Stimulated activated CD8-positive, alpha-beta memory T cell treated with anti-CD3 and anti-CD28 coated beads, Interleukin-15, amount 100 ng/mL, for 24 hours (primary cell): ENCODE results near the gene MAP7.
"Not testable (repeated sequence)": the region's sequence is repeated elsewhere in the genome, so short reads cannot be mapped to it uniquely, and the experiment has no call there.

ENCODE experiments used
- DNase-seq: peaks from one replicate; pipeline ENCODE4 v3.0.0-alpha.2; 2020; ENCODE audit warnings: low read depth

Gene MAP7

GRCh38 chr6:136550330-136551071, at the start of gene MAP7:
TSS of gene MAP7 (minus strand) at chr6:136550422. CDS start at chr6:136550408, 14 bp downstream.
- peak; percentile 21 for DNase-seq

GRCh38 chr6:136599329-136600011, 49.2 kb upstream of the MAP7 start:
- no peak for DNase-seq

- DNase-seq: no peak
Observed at GRCh38 chr6:136598048-136598447, 47.8 kb upstream of the MAP7 start.

GRCh38 chr6:136594671-136595070, 44.4 kb upstream of the MAP7 start:
- DNase-seq: no peak

DNA sequence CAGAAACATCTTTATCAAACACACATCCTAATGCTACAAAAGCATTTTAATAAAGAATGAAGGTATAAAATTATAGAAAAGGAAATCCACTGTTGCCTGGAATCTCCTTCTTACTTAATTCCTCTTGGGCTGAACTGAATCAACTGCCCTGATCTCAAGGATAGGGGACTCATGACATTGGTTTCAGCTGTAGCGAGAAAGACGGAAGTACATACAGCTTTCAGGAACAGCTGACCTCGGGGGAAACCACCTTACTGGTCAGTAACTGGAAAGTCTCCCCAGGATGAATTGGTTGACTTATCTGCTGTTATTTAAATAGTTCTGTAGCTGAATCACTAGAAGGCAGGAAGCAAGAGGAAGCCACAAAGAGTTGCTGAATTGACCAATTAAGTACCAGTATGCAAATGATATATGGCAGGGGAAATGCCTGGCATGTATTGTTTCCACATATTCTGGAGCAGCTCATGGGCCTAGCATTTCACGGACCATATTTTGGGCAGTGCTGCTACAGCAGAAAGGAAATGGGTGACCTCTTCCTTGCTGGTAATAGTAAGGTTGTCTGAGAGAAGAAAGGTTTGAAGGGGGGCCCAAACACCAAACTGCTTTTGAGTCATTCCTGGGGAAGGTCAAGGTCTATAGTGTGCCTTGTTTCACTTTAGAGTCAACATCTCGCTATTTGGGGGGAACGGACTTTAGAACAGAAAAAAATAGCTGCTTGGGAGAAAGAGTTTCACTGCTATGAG, 43.7 kb upstream of the MAP7 start:
- no peak for DNase-seq

DNA sequence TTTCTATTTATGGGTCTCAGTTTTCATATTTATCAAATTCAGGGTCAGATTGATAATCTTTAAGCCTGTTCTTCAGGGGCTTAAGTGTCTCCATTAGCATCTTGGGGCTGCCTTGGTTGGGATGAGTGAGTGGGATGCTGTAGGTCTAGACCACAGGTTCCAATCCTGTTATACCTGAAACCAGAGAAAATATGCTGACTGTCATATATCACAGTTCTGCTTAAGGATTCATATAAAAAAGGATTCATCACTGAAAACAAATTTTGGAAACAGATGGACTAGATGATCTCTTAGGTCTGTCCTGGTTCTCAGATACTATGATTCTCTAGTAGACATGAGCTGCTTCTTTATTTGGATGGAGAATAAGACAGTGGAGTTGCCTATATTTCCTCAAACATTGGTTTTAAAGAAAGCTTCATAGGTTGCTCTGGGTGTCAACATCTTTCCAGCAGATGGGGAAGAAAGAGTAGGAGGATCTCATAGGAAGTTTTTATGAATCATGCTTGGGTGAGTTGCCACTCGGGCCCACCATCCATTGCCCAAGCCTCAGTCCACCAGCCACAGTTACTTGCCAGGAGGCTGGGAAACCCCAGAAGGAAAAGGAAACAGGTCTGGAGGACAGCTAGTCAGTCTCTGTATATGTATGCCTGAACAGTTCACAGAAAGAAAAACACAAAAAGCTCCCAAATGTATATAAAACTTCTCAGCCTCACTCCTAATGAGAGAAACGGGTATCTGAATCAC, 42.9 kb upstream of the MAP7 start:
- no peak for DNase-seq

DNA sequence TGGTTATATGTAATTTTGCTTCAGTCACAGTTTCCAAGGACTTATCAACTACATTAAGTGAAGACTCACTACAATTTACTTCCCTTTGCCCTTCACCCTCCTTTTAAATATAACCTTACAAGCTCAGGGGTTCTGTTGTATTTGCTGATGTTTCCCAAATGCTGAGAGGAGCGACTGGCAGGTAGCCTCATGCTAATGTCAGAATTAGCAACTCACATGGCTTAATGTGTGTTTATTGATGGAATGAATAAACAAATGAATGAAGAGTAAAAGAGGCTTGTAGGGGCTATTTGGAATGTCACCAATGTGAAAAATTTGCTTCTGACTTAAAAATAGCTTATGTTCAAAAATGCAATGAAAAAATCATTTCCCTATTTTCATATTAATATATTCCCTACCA, 41.4 kb upstream of the MAP7 start:
- DNase-seq: no peak

DNA sequence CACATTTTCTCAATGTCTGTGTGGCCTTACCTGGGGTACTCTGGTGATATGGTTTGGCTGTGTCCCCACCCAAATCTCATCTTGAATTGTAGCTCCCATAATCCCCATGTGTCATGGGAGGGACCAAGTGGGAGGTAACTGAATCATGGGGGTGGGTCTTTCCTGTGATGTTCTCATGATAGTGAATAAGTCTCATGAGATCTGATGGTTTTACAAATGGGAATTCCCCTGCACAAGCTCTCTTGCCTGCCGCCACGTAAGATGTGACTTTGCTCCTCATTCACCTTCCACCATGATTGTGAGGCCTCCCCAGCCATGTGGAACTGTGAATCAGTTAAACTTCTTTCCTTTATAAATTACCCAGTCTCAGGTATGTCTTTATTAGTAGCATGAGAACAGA, 40.6 kb upstream of the MAP7 start:
- DNase-seq: not testable (repeated sequence)

DNA sequence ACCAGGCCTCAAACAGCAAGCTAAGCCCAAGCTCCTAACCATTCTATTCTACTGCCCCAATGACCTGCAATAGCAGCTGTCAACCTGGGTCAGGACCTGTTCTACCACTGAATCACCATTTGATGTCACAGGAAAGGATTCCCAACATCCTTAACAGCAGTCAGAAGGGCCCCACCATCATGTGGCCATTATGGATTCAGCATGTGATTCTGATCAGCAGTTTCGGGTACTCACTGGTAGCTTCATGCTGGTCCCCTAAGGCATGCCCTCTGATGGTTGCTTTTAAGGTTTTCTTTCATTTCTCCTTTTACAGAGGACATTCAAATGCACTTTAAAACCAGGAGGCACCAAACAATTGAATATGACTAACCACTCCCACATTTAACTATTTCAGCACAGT, 37.3 kb upstream of the MAP7 start:
- no peak for DNase-seq

DNA sequence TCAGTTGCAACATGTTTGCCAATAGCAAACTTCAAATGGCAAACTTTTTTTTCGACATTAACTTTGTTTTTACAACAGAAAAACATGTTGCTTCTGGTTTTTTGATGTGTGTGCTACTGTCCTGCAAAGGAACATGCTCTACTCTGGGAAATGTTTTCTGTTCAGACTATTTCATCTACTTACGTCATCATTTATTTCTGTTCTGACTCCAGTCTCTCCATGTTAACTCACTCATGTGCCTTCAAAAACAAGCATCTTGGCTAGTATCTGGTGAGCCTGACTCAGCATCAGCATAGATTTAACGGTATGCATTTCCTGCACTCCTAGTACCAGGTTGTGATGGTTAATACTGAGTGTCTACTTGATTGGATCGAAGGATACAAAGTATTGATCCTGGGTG, 36.1 kb upstream of the MAP7 start:
- no peak for DNase-seq

DNA sequence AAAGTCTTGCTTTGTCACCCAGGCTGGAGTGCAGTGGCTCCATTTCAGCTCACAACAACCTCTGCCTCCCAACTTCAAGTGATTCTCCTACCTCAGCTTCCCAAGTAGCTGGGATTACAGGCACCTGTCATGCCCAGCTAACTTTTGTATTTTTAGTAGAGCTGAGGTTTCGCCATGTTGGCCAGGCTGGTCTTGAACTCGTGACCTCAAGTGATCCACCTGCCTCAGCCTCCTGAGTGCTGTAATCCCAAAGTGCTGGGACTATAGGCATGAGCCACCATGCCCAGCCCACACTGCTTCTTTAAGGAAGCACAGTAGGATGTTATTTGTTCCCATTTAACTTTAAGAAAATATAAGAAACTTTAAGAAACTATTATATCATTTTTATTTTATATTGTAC, 35.3 kb upstream of the MAP7 start:
- DNase-seq: not testable (repeated sequence)

DNA sequence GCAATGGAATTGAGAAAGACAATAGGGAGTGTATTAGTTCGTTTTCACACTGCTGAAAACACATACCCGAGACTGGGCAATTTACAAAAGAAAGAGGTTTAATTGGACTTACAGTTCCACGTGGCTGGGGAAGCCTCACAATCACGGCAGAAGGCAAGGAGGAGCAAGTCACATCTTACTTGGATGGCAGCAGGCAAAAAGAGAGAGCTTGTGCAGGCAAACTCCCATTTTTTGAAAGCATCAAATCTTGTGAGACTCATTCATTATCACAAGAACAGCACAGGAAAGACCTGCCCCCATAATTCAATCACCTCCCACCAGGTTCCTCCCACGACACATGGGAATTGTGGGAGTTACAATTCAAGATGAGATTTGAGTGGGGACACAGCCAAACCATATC, 34.1 kb upstream of the MAP7 start:
- not testable (repeated sequence) for DNase-seq

- DNase-seq: no peak
Observed at GRCh38 chr6:136582711-136583471, 32.7 kb upstream of the MAP7 start.

- no peak for DNase-seq
Observed at GRCh38 chr6:136579800-136580199, 29.6 kb upstream of the MAP7 start.

- DNase-seq: no peak
Observed at GRCh38 chr6:136576821-136577220, 26.6 kb upstream of the MAP7 start.

DNA sequence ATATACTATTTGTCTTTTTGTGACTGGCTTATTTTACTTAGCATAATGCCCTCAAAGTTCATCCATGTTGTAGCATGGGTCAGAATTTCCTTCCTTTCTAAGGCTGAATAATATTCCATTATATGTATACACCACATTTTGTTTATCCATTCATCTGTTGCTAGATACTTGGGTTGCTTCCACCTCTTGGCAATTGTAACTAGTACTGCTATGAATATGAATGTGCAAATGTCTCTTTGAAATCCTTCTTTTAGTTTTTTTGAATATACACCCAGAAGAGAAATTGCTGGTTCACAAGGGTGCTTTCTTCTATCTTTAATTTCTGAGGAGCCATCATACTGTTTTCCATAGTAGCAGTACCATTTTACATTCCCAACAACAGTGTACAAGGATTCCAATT, 21.3 kb upstream of the MAP7 start:
- DNase-seq: no peak

GRCh38 chr6:136571065-136571464, 20.8 kb upstream of the MAP7 start:
- no peak for DNase-seq

DNA sequence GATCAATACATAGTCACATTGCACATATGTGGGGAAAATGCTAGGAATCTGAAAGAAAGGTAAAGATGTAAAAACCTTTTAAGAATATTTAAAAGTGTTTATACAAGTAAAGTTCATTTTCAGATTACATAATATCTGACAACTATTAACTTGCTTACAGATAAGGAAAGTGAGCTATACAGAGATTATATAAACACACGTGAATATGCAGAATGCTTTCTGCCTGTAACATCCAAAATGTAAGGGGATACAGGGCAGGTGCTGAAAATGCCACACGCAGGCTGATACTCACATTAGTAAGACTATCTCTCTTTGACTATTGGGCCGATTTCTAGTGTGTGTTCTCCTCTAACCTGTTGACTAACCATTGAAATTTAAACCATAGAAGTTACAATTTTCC, 17.9 kb upstream of the MAP7 start:
- DNase-seq: no peak

GRCh38 chr6:136567688-136568087, 17.5 kb upstream of the MAP7 start:
- DNase-seq: no peak

DNA sequence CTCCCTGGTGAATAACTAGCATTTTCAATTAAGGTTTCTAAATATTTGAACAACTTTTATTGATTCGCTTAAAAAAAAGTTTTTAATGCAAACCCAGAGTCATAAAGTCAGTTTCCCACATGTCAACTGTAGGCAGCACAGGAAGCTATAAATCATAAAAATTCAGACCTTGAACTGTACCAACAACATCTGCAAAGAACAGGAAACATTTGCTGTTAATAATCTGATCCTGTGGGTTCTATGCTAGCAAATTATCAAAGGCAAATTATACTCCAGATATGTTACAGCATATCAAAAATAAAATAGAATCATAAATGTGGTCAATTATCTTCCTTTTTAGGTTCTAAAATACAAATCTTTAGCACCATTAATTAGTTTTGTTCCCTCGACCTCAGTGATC, 16.6 kb upstream of the MAP7 start:
- DNase-seq: no peak

DNA sequence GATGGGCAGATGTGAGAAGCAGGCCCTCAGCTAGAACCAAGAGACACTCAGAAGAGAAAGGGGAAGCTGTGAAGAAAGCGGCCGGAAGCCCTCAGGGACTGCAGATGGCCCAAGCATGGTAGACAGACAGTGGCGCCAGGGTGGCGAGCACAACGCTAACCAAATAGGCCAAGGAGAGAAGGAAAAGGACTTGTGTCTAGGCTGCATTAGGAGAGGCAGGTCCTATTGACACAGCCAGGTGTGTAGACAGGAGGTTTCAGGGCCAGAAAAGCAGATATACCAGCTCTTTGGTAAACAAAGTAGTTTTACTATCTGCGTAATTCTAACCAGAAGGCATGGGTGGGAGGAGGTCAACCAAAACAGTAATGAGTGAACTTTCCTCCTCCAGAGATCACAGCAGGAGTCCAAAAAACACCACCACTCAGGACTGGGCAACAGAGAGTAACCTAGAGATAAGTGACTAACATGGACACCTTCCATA, 15.8 kb upstream of the MAP7 start:
- no peak for DNase-seq
